PC-3 (cell line): ENCODE data around the gene GIGYF1. TPM values are rescaled to one million over a fixed set of nuclear protein-coding genes. Genes with fewer than 3 reads are reported as not detected.

ENCODE experiments used
- ATAC-seq: fragments of 200-7000 bp; cut with Tn5 transposase; 2 replicates; pipeline ENCODE4 v1.9.1; 2020; ENCODE audit warnings: mild to moderate bottlenecking, moderate library complexity
- BruUV-seq: library from RNA; stranded (reverse); fragments of 400-500 nt; replicated peaks from 2 replicates; lab custom pipeline; 2021; lab: Mats Ljungman, UMichigan
- CTCF ChIA-PET: fragments of 300-600 bp; sonication (Branson Sonifier 250); formaldehyde crosslinking; loops from one replicate; lab custom pipeline; 2022; ENCODE audit warnings: antibody characterized with exemption; lab: Charles Lee
- POLR2A ChIA-PET: fragments of 300-600 bp; sonication (Branson Sonifier 250); formaldehyde crosslinking; loops from one replicate; lab custom pipeline; 2022; ENCODE audit warnings: antibody characterized with exemption; ENCODE audit not compliant: unreplicated experiment; lab: Charles Lee
- DNase-seq: peaks from one replicate; pipeline ENCODE4 v3.0.0-alpha.2; 2015
- H2AFZ ChIP-seq: fragments of 300-600 bp; sonication (generic); 2 replicates; pipeline ENCODE4 v1.6.0; 2016; ENCODE audit warnings: antibody characterized with exemption, low read length
- H3F3A ChIP-seq: fragments of 300-600 bp; sonication (generic); one replicate; pipeline ENCODE4 v1.6.0; 2017; ENCODE audit warnings: antibody characterized with exemption, low read length, control low read depth, mild to moderate bottlenecking; ENCODE audit not compliant: unreplicated experiment
- H3K27ac ChIP-seq: fragments of 300-600 bp; sonication (generic); 2 replicates; pipeline ENCODE4 v1.5.1; 2016; ENCODE audit warnings: mild to moderate bottlenecking, low read length
- H3K27me3 ChIP-seq: fragments of 300-600 bp; sonication (generic); 2 replicates; pipeline ENCODE4 v1.6.1; 2016; ENCODE audit warnings: low read length, mixed read lengths
- H3K36me3 ChIP-seq: fragments of 300-600 bp; sonication (generic); 2 replicates; pipeline ENCODE4 v1.6.1; 2016; ENCODE audit warnings: low read depth, mixed run types, low read length, mixed read lengths
- H3K4me1 ChIP-seq: fragments of 300-600 bp; sonication (generic); 2 replicates; pipeline ENCODE4 v1.5.1; 2016; ENCODE audit warnings: low read length; ENCODE audit not compliant: insufficient read depth
- H3K4me2 ChIP-seq: fragments of 300-600 bp; sonication (generic); 2 replicates; pipeline ENCODE4 v1.6.0; 2016; ENCODE audit warnings: low read length
- H3K4me3 ChIP-seq: fragments of 300-600 bp; sonication (generic); 2 replicates; pipeline ENCODE4 v1.5.1; 2016; ENCODE audit warnings: mild to moderate bottlenecking, low read length, mixed read lengths
- H3K79me2 ChIP-seq: fragments of 300-600 bp; sonication (generic); 2 replicates; pipeline ENCODE4 v1.6.1; 2017; ENCODE audit warnings: low read length, mixed read lengths
- H3K9ac ChIP-seq: fragments of 300-600 bp; sonication (generic); 2 replicates; pipeline ENCODE4 v1.6.0; 2016; ENCODE audit warnings: mild to moderate bottlenecking, low read length
- H3K9me2 ChIP-seq: fragments of 300-600 bp; sonication (generic); replicated peaks from 2 replicates; pipeline ENCODE4 v1.6.1; 2016; ENCODE audit warnings: mixed run types, low read length, mixed read lengths
- H3K9me3 ChIP-seq: fragments of 300-600 bp; sonication (generic); 2 replicates; pipeline ENCODE4 v1.6.1; 2016; ENCODE audit warnings: low read length, mixed read lengths
- H4K20me1 ChIP-seq: fragments of 300-600 bp; sonication (generic); 2 replicates; pipeline ENCODE4 v1.6.1; 2016; ENCODE audit warnings: low read length, mixed read lengths
- EZH2 ChIP-seq: fragments of 300-600 bp; sonication (generic); IDR thresholded peaks from one replicate; pipeline ENCODE4 v1.6.1; 2017; ENCODE audit warnings: antibody characterized with exemption, mild to moderate bottlenecking, low read length; ENCODE audit not compliant: unreplicated experiment
- EZH2phosphoT487 ChIP-seq: fragments of 300-600 bp; sonication (generic); IDR thresholded peaks from 2 replicates; pipeline ENCODE4 v1.6.1; 2018; ENCODE audit warnings: mild to moderate bottlenecking, antibody characterized with exemption, low read length, borderline replicate concordance
- intact Hi-C: fragments of 100-400 bp; cut with micrococcal nuclease; formaldehyde crosslinking; loops from 2 replicates; pipeline ENCODE4 v1.9.0; 2023
- total RNA-seq: library from RNA; depleted of rRNA; stranded (reverse); fragments of >200 nt; gene quantifications from 2 replicates; pipeline ENCODE4 v1.2.3, GENCODE V29; 2014
- TF ChIP-seq, protein P1 (sequence below): fragments of 300-600 bp; sonication (generic); conservative IDR thresholded peaks from 2 replicates; pipeline ENCODE4 v1.5.1; 2017; ENCODE audit warnings: antibody characterized with exemption, low read depth, mild to moderate bottlenecking, low read length

The GIGYF1 gene
- total RNA-seq, 1 experiment from 2014 or later = 26.6 TPM

- no TSS peak for BruUV-seq
- H3K36me3 ChIP-seq = peaks cover 8% of the 10 kb centered on the region; the same call in 1 of the 2 replicates
- H3K9ac ChIP-seq = peak overlapping the region; percentile 31; the same call in 1 of the 2 replicates
- no peaks in the 10 kb centered on the region for H3K9me3 ChIP-seq
- H3K4me1 ChIP-seq = no peaks in the 10 kb centered on the region
- H3K4me2 ChIP-seq = peak overlapping the region; percentile 98
- H4K20me1 ChIP-seq = no peaks in the 10 kb centered on the region
- no peaks in the 10 kb centered on the region for H3F3A ChIP-seq
- ChIA-PET CTCF (interaction anchor here (0.5 kb wide), 1 partner anchor 116 kb away, joined by 5 read pairs; no protein-coding TSS in a partner anchor), POLR2A (interaction anchor here (0.7 kb wide), 3 partner anchors 22 to 210 kb away, joined by 3 to 12 read pairs (median 4); partner anchors contain the start of genes FBXO24 and LRCH4)
- TF ChIP-seq, protein P1, sequence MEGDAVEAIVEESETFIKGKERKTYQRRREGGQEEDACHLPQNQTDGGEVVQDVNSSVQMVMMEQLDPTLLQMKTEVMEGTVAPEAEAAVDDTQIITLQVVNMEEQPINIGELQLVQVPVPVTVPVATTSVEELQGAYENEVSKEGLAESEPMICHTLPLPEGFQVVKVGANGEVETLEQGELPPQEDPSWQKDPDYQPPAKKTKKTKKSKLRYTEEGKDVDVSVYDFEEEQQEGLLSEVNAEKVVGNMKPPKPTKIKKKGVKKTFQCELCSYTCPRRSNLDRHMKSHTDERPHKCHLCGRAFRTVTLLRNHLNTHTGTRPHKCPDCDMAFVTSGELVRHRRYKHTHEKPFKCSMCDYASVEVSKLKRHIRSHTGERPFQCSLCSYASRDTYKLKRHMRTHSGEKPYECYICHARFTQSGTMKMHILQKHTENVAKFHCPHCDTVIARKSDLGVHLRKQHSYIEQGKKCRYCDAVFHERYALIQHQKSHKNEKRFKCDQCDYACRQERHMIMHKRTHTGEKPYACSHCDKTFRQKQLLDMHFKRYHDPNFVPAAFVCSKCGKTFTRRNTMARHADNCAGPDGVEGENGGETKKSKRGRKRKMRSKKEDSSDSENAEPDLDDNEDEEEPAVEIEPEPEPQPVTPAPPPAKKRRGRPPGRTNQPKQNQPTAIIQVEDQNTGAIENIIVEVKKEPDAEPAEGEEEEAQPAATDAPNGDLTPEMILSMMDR = no peak
- TF ChIP-seq EZH2 = no peak
- TF ChIP-seq EZH2phosphoT487 = no peak
- ATAC-seq (peak; percentile 21), DNase-seq (peak; percentile 49)
- peak overlapping the region; percentile 100 for H3K4me3 ChIP-seq
- no peak overlapping the region for H3K27ac ChIP-seq
- peaks cover 24% of the 10 kb centered on the region for H3K79me2 ChIP-seq
- 0 out of 2 replicates have a peak overlapping the region, but pooled peaks have one; percentile 50 for H2AFZ ChIP-seq
- H3K27me3 ChIP-seq = no peaks in the 10 kb centered on the region
- intact Hi-C loops = no loop called here
- no peaks in the 10 kb centered on the region for H3K9me2 ChIP-seq
Observed at GRCh38 chr7:100675581-100676350, 18.3 kb downstream of the GIGYF1 start.

- no peaks in the 10 kb centered on the region for H3K27me3 ChIP-seq
- ChIA-PET CTCF (interaction anchor here (0.6 kb wide), 2 partner anchors 26 to 196 kb away, joined by 4 to 11 read pairs; no protein-coding TSS in a partner anchor), POLR2A (no interaction called here)
- H3K4me2 ChIP-seq = peak overlapping the region; percentile 98
- no peaks in the 10 kb centered on the region for H3K9me3 ChIP-seq
- H3K79me2 ChIP-seq = peaks cover 24% of the 10 kb centered on the region
- H3K9me2 ChIP-seq = no peaks in the 10 kb centered on the region
- no peak for ATAC-seq
- H2AFZ ChIP-seq = no peak overlapping the region
- peaks cover 8% of the 10 kb centered on the region; the same call in 1 of the 2 replicates for H3K36me3 ChIP-seq
- no TSS peak for BruUV-seq
- no peaks in the 10 kb centered on the region for H3K4me1 ChIP-seq
- H3K4me3 ChIP-seq = peak overlapping the region; percentile 100
- H3K27ac ChIP-seq = no peak overlapping the region
- intact Hi-C loops = no loop called here
- H4K20me1 ChIP-seq = no peaks in the 10 kb centered on the region
- H3K9ac ChIP-seq = peak overlapping the region; percentile 92; the same call in 1 of the 2 replicates
- H3F3A ChIP-seq = no peaks in the 10 kb centered on the region
- no peak for DNase-seq
- TF ChIP-seq, protein P1 = no peak
- TF ChIP-seq EZH2 = no peak
- TF ChIP-seq EZH2phosphoT487 = no peak
Observed at GRCh38 chr7:100675105-100675451, 19.0 kb downstream of the GIGYF1 start.
